ENCODE data around the gene RASA3. TPM values are rescaled to one million over a fixed set of nuclear protein-coding genes. Genes with fewer than 3 reads are reported as not detected.

RASA3 gene
- total and polyA plus RNA-seq, 9 of the 15 experiments (the other 6 are each of a cell fraction or from before 2014, with no cell fraction given): 0.72 to 25.3 (median 14.4) TPM

DNA sequence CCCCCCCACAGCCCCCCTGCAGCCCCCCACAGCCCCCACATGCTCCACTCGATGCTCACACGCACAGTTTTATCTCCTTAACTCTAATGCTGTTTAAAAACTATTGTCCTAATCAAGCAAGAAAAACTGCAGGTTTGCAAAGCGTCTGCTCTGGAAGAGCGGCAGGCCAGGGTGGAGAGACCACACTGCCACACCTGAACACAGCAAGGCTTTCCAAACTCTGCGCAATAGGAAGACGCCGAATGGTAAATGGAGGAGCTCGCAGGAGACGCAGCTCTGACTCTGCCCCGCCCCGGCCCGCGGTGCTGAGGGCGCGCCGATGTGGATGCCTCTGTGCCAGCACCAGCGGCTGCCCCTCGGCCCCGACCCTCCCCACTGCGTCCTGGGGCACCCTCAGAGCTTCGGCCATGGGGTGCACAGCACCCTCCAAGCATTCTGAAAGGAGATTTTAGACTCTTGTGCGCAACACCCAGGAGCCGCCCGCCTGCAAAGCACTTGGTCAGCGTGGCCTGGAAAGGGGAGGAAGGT is 32.4 kb downstream of the RASA3 start (continued):
- TF ChIP-seq, protein P1, sequence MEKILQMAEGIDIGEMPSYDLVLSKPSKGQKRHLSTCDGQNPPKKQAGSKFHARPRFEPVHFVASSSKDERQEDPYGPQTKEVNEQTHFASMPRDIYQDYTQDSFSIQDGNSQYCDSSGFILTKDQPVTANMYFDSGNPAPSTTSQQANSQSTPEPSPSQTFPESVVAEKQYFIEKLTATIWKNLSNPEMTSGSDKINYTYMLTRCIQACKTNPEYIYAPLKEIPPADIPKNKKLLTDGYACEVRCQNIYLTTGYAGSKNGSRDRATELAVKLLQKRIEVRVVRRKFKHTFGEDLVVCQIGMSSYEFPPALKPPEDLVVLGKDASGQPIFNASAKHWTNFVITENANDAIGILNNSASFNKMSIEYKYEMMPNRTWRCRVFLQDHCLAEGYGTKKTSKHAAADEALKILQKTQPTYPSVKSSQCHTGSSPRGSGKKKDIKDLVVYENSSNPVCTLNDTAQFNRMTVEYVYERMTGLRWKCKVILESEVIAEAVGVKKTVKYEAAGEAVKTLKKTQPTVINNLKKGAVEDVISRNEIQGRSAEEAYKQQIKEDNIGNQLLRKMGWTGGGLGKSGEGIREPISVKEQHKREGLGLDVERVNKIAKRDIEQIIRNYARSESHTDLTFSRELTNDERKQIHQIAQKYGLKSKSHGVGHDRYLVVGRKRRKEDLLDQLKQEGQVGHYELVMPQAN (IDR thresholded peaks at IDR 0.05; ENCODE audit: borderline replicate concordance): no peak
- TF ChIP-seq U2AF2 (optimal IDR thresholded peaks at IDR 0.05; ENCODE audit: low read depth, low read length) (no peak), ZNF436 (CRISPR knock-in tag; IDR thresholded peaks at IDR 0.05) (no peak), ZNF384 (IDR thresholded peaks at IDR 0.05; ENCODE audit: low read depth, low read length) (no peak), NR2F6 (CRISPR knock-in tag; IDR thresholded peaks at IDR 0.05) (no peak), RB1 (IDR thresholded peaks at IDR 0.05; ENCODE audit: low read depth) (no peak), TEAD1 (CRISPR knock-in tag; IDR thresholded peaks at IDR 0.05) (no peak), HCFC1 (IDR thresholded peaks at IDR 0.05; ENCODE audit: low read depth, low read length) (no peak), ZNF589 (CRISPR knock-in tag; IDR thresholded peaks at IDR 0.05; ENCODE audit: low read depth) (no peak), GATAD2B (IDR thresholded peaks at IDR 0.05; ENCODE audit: borderline replicate concordance) (no peak), EP400 (IDR thresholded peaks at IDR 0.05) (no peak)
- TF ChIP-seq, protein P2, sequence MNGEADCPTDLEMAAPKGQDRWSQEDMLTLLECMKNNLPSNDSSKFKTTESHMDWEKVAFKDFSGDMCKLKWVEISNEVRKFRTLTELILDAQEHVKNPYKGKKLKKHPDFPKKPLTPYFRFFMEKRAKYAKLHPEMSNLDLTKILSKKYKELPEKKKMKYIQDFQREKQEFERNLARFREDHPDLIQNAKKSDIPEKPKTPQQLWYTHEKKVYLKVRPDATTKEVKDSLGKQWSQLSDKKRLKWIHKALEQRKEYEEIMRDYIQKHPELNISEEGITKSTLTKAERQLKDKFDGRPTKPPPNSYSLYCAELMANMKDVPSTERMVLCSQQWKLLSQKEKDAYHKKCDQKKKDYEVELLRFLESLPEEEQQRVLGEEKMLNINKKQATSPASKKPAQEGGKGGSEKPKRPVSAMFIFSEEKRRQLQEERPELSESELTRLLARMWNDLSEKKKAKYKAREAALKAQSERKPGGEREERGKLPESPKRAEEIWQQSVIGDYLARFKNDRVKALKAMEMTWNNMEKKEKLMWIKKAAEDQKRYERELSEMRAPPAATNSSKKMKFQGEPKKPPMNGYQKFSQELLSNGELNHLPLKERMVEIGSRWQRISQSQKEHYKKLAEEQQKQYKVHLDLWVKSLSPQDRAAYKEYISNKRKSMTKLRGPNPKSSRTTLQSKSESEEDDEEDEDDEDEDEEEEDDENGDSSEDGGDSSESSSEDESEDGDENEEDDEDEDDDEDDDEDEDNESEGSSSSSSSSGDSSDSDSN (IDR thresholded peaks at IDR 0.05; ENCODE audit: borderline replicate concordance in 1 of 2, low read depth in 2 of 2, low read length in 2 of 2): no peak

All from K562 (cell line).